Astrocyte of the cerebellum (primary cell): ENCODE data around the gene DNPEP.

Source experiments
- DNase-seq: peaks from one replicate; pipeline ENCODE4 v3.0.0-alpha.2; 2011; ENCODE audit warnings: low read depth
- H3K4me3 ChIP-seq: 2 replicates; pipeline ENCODE4 v1.5.1; 2011; ENCODE audit warnings: mild to moderate bottlenecking, low read depth, low read length, moderate library complexity
- CTCF ChIP-seq: IDR thresholded peaks from 2 replicates; pipeline ENCODE4 v1.5.1; 2012; ENCODE audit warnings: low read length, low read depth, moderate library complexity, mild to moderate bottlenecking; ENCODE audit errors: missing control alignments
- in situ Hi-C: cut with HindIII; loops from 2 replicates; pipeline ENCODE4 v1.10.0; 2017; ENCODE audit warnings: low sequenced_read_pairs

DNPEP gene

DNA sequence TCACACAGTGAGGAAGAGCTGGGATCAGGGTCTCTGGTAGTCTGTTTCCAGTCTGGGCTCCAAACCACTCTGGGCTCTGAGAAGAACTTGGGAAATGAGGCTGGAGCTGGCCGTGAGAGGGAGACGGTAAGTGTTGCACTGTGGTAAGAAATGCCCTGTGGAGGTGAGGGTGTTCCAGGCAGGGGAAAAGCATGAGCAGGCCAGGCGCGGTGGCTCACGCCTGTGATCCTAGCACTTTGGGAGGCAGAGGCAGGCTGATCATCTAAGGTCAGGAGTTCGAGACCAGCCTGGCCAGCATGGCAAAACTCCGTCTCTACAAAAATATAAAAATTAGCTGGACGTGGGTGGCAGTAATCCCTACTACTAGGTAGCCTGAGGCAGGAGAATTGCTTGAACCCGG, 16.1 kb upstream of the DNPEP start:
- no peak for TF ChIP-seq CTCF
- no peak overlapping the region for H3K4me3 ChIP-seq
- DNase-seq: no peak
- in situ Hi-C loops: loop anchor here (25.0 kb wide), 1 partner anchor 133 kb away; the partner anchor contains the start of genes CHPF and TMEM198

DNA sequence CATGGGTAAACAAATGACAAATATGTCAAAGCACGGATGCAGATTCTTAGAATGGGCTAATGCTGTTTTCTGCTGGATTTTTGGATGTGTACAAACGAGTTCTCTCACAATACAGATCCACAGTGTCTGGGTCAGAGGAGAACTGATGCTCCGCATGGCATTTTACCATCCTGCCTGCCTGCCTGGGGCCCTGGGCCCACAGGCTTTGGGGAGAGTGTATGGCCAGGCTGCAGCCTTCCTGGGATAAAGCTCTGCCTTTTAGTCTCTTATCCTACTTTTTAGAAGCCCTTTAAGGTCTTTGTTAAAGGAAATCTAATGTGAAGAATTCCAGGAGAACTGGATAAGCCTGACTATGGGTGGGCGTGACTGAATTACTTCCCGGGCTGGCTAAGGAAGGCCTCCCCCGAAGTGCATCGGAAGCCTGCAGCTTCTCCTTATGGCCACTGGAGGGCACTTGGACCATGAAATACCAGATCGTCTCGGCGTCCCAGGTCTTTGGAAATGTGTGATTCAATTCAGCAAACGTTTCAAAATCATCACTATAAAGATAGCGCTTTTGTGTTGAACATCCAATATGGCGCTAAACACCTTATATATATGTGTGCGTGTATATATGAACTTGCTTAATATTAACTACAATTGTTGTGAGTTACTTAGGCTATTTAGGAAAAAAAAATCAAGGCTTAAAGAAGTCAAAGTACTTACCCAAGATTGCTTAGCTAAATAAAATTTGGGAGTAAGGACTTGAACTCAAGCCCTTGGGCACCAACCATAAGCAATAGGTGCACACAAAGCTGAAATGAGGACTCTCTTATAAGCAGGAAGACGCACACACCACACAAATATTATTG, 15.2 kb upstream of the DNPEP start:
- peak; percentile 80 for DNase-seq
- in situ Hi-C loops: loop anchor here (25.0 kb wide), 1 partner anchor 134 kb away; the partner anchor contains the start of genes CHPF and TMEM198
- TF ChIP-seq CTCF: peak; percentile 96
- H3K4me3 ChIP-seq: no peak overlapping the region

- in situ Hi-C loops: loop anchor here (25.0 kb wide), 1 partner anchor 136 kb away; the partner anchor contains the start of genes CHPF and TMEM198
- no peak for TF ChIP-seq CTCF
- no peak overlapping the region for H3K4me3 ChIP-seq
- DNase-seq: no peak
Measured at GRCh38 chr2:219401606-219402005, 13.9 kb upstream of the DNPEP start.

GRCh38 chr2:219400562-219400961, 12.8 kb upstream of the DNPEP start:
- no peak overlapping the region for H3K4me3 ChIP-seq
- no peak for TF ChIP-seq CTCF
- in situ Hi-C loops: loop anchor here (25.0 kb wide), 1 partner anchor 137 kb away; the partner anchor contains the start of genes CHPF and TMEM198
- no peak for DNase-seq

GRCh38 chr2:219399716-219400478, 12.2 kb upstream of the DNPEP start:
- TF ChIP-seq CTCF: no peak
- in situ Hi-C loops: loop anchor here (25.0 kb wide), 1 partner anchor 137 kb away; the partner anchor contains the start of genes CHPF and TMEM198
- DNase-seq: no peak
- no peak overlapping the region for H3K4me3 ChIP-seq

DNA sequence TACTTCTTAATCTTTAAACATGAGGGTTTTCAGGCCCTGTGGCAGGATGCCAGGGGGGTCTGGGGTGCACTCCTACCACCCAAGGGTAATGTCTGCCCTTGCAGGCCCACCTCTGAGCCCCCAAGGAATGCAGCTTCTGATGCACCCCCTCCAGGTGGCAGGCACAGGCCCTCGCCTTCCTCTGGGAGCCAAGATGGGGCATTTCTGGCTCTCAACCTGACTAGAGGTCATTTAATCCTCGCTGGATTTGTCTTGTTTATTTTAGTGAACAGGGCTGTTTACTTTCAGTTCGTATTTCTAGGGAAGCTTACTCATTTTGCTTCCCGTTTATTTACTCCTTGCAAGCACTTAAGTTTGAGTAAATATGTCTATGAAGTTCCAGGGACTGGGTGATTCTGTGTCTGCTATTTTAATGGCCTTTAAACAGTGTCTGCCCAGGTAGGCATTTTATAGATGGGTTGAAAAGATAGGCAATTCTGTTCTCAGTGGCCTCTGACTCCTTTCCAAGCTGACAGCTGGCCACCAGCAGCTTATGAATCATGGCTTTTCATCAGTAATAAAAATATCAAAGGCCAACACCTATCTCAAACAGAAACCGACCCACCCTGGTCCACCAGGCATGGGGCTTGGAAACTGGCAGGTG, 11.1 kb upstream of the DNPEP start:
- no peak overlapping the region for H3K4me3 ChIP-seq
- in situ Hi-C loops: no loop called here
- no peak for DNase-seq
- no peak for TF ChIP-seq CTCF
